Measurements from ENCODE around the gene EFCAB12. TPM values are rescaled to one million over a fixed set of nuclear protein-coding genes. Genes with fewer than 3 reads are reported as not detected.

Gene EFCAB12
- total and polyA plus RNA-seq, 2 of the 13 experiments (the other 11 are each of a cell fraction or from before 2014, with no cell fraction given) = 0.31 to 2.4 TPM

GRCh38 chr3:129399145-129399894 lies 29.1 kb downstream of the EFCAB12 start (continued):
- TF ChIP-seq PREB (CRISPR knock-in tag; IDR thresholded peaks at IDR 0.05) (no peak), JARID2 (CRISPR knock-in tag; IDR thresholded peaks at IDR 0.05; ENCODE audit: insufficient replicate concordance) (no peak), CC2D1A (CRISPR knock-in tag; IDR thresholded peaks at IDR 0.05) (no peak), ZFP36L2 (CRISPR knock-in tag; IDR thresholded peaks at IDR 0.05) (no peak), IRF2 (CRISPR knock-in tag; IDR thresholded peaks at IDR 0.05) (peak; percentile 77), POLR2AphosphoS2 (IDR thresholded peaks at IDR 0.05; ENCODE audit: low read depth, low read length) (no peak), SAFB2 (CRISPR knock-in tag; IDR thresholded peaks at IDR 0.05; ENCODE audit: borderline replicate concordance, low read depth) (no peak), ELF3 (CRISPR knock-in tag; IDR thresholded peaks at IDR 0.05) (peak; percentile 82; the same call in 1 of the 2 replicates), EHMT2 (IDR thresholded peaks at IDR 0.05; ENCODE audit: borderline replicate concordance, low read depth, low read length) (no peak), ARID3A (IDR thresholded peaks at IDR 0.05; ENCODE audit: low read depth, low read length) (peak; percentile 56; the same call in 1 of the 2 replicates), ZUFSP (CRISPR knock-in tag; IDR thresholded peaks at IDR 0.05; ENCODE audit: borderline replicate concordance) (no peak), POGZ (CRISPR knock-in tag; IDR thresholded peaks at IDR 0.05) (no peak), TCF7L2 (IDR thresholded peaks at IDR 0.05; ENCODE audit: low read depth, low read length) (no peak), RXRB (CRISPR knock-in tag; IDR thresholded peaks at IDR 0.05; ENCODE audit: borderline replicate concordance) (peak; percentile 42; the same call in 1 of the 2 replicates), ZNF639 (CRISPR knock-in tag; conservative IDR thresholded peaks at IDR 0.05) (no peak), PTBP1 (IDR thresholded peaks at IDR 0.05; ENCODE audit: low read depth, low read length, poor library complexity, severe bottlenecking) (no peak), ASH2L (IDR thresholded peaks at IDR 0.05; ENCODE audit: insufficient read length, low read depth, low read length) (peak; percentile 78), SMARCC2 (IDR thresholded peaks at IDR 0.05) (no peak; the same call in 1 of the 2 replicates), DZIP1 (CRISPR knock-in tag; IDR thresholded peaks at IDR 0.05) (no peak), ZNF543 (CRISPR knock-in tag; IDR thresholded peaks at IDR 0.05) (0 out of 2 replicates have a peak, but pooled peaks have one; percentile 31), SUZ12 (IDR thresholded peaks at IDR 0.05; ENCODE audit: low read depth, low read length) (no peak)

Measured in HepG2 (cell line).